ENCODE measurements around the gene RBP2.

Gene RBP2

GRCh38 chr3:139505829-139506386 lies 29.6 kb upstream of the RBP2 start:
- no peak for TF ChIP-seq EP300 (IDR thresholded peaks at IDR 0.05; ENCODE audit: borderline replicate concordance)
- no peak for TF ChIP-seq USF1 (IDR thresholded peaks at IDR 0.05)
- TF ChIP-seq TEAD4 (IDR thresholded peaks at IDR 0.05), result no peak
- TF ChIP-seq TAF1 (IDR thresholded peaks at IDR 0.05; ENCODE audit: low read depth), result no peak
- TF ChIP-seq YY1 (IDR thresholded peaks at IDR 0.05; ENCODE audit: low read depth), result no peak
- no peak for TF ChIP-seq TCF12 (IDR thresholded peaks at IDR 0.05; ENCODE audit: low read depth)
- TF ChIP-seq REST (IDR thresholded peaks at IDR 0.05; ENCODE audit: low read depth), result no peak
- TF ChIP-seq MAX (IDR thresholded peaks at IDR 0.05), result no peak
- no peak for TF ChIP-seq RAD21 (IDR thresholded peaks at IDR 0.05; ENCODE audit: low read depth)
- TF ChIP-seq ZBTB7A (IDR thresholded peaks at IDR 0.05; ENCODE audit: low read depth), result no peak

- no peak for TF ChIP-seq REST (IDR thresholded peaks at IDR 0.05; ENCODE audit: low read depth)
- TF ChIP-seq YY1 (IDR thresholded peaks at IDR 0.05; ENCODE audit: low read depth), result no peak
- TF ChIP-seq CREB1 (IDR thresholded peaks at IDR 0.05; ENCODE audit: low read depth), result no peak
- TF ChIP-seq TAF1 (IDR thresholded peaks at IDR 0.05; ENCODE audit: low read depth), result no peak
- TF ChIP-seq ZBTB7A (IDR thresholded peaks at IDR 0.05; ENCODE audit: low read depth), result no peak
- no peak for TF ChIP-seq TEAD4 (IDR thresholded peaks at IDR 0.05)
- TF ChIP-seq RAD21 (IDR thresholded peaks at IDR 0.05; ENCODE audit: low read depth), result no peak
These were observed 23.2 kb upstream of the RBP2 start for GRCh38 chr3:139499536-139499935.

- TF ChIP-seq CEBPB (IDR thresholded peaks at IDR 0.05) (no peak), ZBTB7A (IDR thresholded peaks at IDR 0.05; ENCODE audit: low read depth) (no peak), EGR1 (IDR thresholded peaks at IDR 0.05) (no peak), YY1 (IDR thresholded peaks at IDR 0.05; ENCODE audit: low read depth) (no peak), TAF1 (IDR thresholded peaks at IDR 0.05; ENCODE audit: low read depth) (no peak), MAX (IDR thresholded peaks at IDR 0.05) (no peak)
These were observed 17.6 kb upstream of the RBP2 start for GRCh38 chr3:139493826-139494385.

GRCh38 chr3:139491966-139492365 lies 15.7 kb upstream of the RBP2 start:
- no peak for TF ChIP-seq YY1 (IDR thresholded peaks at IDR 0.05; ENCODE audit: low read depth)
- no peak for TF ChIP-seq ZBTB7A (IDR thresholded peaks at IDR 0.05; ENCODE audit: low read depth)
- no peak for TF ChIP-seq NFIC (IDR thresholded peaks at IDR 0.05)
- no peak for TF ChIP-seq EP300 (IDR thresholded peaks at IDR 0.05; ENCODE audit: borderline replicate concordance)
- TF ChIP-seq TAF1 (IDR thresholded peaks at IDR 0.05; ENCODE audit: low read depth), result no peak
- TF ChIP-seq RAD21 (IDR thresholded peaks at IDR 0.05; ENCODE audit: low read depth), result no peak
- TF ChIP-seq REST (IDR thresholded peaks at IDR 0.05; ENCODE audit: low read depth), result no peak
- TF ChIP-seq TCF12 (IDR thresholded peaks at IDR 0.05; ENCODE audit: low read depth), result no peak
- TF ChIP-seq CREB1 (IDR thresholded peaks at IDR 0.05; ENCODE audit: low read depth), result no peak
- TF ChIP-seq TEAD4 (IDR thresholded peaks at IDR 0.05), result no peak

GRCh38 chr3:139491027-139491700 lies 14.8 kb upstream of the RBP2 start:
- TF ChIP-seq NFIC (IDR thresholded peaks at IDR 0.05) (no peak), USF1 (IDR thresholded peaks at IDR 0.05) (no peak), TEAD4 (IDR thresholded peaks at IDR 0.05) (no peak)

Measured in Ishikawa (cell line).